ENCODE measurements around the gene CACNA1C.

Gene CACNA1C

DNA sequence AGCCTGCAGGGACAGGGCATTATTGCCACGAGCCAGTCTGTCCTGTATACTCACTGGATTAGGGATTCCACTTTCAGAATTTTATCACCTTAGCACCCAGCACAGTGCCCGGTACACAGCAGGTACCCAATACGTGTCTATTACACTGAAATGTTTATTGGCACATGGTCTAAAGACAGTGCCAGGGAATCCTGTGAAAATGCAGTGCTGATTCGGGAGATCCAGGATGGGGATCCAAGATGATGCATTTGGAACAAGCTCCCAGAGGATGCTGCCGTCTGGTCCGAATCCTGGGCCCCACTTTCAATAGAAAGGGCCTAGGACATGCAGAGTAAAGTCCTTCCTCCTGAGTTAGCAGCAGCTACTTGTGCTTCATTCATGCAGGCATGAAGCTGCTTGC, 230.7 kb downstream of the CACNA1C start:
- no peak for DNase-seq (ENCODE audit: low spot score)

DNA sequence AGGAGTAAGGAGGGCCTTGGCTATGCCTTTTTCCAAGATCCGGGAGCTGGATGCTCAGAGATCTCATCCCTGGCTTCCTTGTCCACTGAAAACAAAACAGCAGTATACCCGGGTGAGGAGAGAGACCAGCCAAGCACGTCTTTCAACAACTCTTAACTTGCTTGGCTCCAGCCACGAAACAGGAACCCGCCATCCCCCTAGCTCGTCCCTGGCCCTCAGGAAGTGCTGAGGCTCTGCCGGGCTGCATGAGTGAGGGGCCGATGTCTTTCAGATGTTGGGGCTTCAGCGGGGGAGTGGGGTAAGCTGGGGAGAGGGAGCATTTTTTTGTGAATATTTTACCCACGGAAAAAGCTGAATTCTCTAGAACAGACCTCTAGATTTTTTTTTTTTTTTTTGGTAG, 231.1 kb downstream of the CACNA1C start:
- no peak for DNase-seq (ENCODE audit: low spot score)

DNA sequence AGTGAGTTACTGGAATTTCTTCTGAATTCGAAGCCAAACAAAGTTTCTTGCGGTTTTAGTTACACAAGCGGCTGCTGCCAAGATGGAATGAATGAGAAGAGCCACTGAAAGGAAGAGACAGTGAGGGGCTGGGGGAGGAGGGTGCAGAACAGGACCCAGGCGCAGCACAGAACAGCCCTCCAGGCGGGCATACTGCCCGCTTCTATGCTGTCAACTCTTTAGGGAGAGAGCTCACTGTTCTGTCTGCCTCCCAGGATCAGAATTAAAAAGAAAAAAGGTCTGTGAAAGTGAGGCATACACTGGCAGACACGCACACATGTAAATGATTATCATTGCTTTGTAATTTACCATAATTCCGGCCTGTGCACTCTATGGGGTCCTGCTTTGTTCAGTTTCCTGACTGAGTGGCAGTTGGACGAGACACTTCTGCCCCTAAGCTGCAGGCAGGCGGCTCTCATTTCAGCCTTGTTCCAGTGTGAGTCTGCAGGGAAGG, 231.6 kb downstream of the CACNA1C start:
- DNase-seq (ENCODE audit: low spot score), result no peak

DNA sequence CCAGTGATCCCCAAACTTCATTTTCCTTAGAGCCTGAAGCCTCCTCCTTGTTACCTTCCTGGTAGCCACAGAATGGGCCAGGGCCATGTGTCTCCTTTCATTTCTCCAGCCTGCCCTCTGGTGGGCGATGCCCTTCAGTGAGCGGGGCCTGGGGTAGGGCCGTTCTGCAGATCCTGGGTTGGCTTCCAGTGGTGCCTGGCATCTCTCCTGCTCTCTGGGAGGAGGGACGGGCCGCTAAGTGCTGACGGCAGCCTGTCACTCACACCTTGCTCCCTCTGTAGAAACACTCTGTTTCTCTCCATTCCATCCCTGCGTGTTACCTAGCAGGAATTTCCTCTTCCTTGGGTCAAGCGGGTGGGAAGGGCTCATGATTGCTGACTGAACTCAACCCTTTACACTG, 232.1 kb downstream of the CACNA1C start:
- DNase-seq (ENCODE audit: low spot score), result peak; percentile 57

DNA sequence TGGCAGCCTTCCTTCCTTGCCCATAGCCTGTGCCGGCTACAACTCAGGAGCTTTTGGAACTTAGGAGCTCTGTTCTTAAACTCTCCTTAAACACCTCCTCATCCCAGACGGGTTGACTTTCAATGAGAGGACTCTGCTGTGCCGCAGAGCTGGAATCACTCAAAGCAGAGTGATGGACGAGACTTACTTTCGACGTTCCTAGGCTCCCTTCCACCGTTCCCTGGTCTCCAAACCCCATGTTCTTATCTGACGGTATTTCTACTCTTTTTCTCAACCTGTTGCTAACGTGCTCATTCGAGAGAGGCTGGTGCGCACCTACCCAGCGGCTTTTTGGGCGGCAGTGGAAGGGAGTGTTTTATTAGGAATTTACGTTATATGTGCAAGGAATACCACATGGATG, 232.7 kb downstream of the CACNA1C start:
- DNase-seq (ENCODE audit: low spot score), result no peak

DNA sequence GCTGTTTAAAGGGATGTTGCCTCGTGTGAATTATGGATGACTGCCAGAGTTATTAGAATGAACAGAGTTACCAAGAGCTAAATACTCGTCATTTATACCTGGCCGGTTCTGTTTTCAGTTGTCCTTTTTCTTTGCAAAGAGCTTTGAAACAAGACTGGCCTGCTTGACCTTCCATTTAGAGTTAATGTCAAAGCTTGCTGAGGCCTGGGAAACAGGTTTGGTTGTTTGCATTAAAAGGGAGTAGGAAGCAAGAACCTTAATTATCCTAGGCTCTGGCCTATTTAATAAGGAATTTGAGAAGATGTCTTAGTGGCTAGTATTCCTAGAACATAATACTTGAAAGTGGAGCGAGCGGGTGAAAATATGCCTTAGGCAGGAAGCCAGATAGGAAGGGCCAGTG, 233.3 kb downstream of the CACNA1C start:
- no peak for DNase-seq (ENCODE audit: low spot score)

DNA sequence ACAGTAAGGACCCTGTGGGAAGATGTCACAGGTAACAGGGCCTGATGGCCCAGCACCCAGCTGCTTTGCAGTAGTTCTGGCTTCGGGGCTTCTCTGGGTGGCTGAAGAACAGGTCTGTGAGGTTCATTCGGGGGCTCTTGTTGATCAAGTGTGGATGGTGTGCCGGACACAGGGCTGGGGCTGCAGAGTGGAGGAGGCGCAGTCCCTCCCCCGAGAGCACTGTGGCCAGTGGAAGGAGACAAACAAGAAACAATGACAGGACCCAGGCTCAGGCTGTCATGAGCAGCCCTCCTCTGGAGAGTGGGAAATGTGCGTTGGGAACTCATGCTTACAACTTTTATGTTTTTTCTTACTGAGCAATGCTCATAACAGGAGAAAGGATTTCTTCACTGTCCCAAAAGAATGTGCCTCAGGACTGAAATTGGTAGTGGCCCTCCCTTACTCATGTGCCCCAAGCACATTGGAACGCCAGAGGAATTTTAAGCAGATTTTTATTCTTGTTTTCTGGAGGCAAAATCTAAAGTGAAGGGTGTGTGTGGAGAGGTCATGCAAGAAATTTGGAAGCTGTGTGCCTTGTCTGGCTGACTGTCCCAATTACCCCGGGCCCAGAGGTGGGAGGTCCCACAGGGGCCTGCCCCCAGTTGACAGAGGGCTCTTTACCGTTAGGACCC, 233.8 kb downstream of the CACNA1C start:
- no peak for DNase-seq (ENCODE audit: low spot score)

DNA sequence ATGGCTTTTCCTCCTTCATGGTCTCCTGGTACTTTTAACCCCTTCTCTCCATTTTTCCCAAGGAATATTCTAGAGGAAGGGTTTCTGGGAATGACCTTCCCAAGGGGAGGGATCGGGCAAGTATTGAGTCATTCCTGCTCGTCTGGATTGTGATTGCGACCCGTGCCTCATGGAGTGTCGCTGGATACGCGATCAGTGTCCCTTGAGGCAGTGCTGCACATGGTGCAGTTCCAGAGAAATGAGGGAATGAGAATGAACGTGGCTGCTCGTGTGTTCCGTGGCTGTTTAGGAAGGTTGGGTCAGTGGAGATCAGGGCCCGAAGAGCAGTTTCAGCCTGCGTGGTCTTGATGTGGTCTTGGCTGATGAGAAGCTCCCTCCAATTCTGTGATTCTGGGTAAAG, 234.4 kb downstream of the CACNA1C start:
- DNase-seq (ENCODE audit: low spot score), result no peak

DNA sequence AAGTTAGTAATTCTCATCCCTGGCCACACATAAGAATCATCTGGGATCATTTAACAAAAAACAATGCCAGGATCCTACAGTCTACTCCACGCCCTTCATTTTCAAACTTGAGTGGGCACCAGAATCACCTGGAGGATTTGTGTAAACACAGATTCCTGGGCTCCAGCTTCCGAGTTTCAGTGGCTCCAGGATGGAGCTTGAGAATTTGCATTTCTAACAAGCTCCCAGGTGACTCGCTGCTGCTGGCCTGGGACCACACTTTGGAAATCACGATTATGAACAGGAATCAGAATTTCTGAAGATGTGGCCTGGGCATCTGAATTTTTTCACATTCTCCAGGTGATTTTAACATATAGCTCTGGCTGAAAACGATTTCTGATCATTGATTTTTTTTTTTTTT, 234.8 kb downstream of the CACNA1C start:
- DNase-seq (ENCODE audit: low spot score), result no peak

DNA sequence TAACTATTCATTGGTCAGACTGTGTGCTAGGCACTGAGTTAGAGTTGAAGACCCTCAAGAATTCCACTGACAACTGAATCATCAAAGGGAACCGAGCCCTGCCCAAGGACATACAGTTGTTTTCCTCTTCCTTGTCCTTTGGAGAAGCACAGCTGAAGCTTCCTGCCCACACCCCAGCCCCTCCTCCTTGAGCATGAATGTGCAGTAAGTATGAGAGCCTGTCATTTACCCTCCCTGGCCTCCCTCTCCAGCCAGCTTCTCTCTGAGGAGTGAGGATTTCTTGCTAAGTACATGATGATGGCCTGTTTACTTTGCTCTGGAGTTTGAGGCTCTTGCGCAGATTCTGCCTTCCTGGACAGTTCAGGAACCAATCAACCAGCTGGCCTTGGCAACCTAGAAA, 235.2 kb downstream of the CACNA1C start:
- DNase-seq (ENCODE audit: low spot score), result no peak

DNA sequence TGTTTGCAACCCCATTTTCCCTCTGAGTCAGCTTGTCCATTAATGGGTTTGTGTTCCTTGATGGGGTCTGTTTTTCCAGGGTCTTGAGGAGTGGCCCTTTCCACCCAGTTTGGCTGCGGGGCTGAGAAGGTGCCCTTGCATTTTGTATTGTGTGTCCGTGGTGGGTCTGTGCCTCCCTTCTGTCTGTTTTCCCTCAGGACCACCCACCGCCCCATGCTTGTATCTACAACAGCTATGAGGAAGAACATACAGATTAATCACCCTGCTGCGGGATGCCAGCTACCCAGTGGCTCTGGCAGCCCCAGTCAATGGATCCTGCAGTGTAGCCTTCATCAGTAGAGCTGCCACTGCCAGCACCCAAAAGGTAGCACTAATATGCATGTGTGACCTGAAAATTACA, 235.7 kb downstream of the CACNA1C start:
- DNase-seq (ENCODE audit: low spot score), result no peak

DNA sequence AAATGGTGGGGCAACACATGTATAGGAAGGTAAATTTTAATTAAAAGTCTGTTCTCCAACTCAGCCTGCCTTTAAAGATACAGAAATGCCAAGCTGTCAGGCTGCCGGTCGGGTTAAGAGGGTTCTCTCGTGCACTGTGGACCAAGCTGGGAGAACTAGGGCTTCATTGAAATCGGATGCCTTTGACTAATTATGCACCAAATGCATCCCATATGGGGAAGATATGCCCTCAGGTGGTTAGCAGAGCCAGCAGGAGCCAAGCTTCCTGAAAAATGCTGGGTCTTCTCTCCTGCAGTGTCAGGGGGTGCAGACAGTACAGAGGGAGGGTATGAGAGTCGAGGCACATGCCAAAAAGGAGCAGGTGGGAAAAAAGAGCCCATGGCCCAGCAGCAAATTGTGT, 236.1 kb downstream of the CACNA1C start:
- no peak for DNase-seq (ENCODE audit: low spot score)

DNA sequence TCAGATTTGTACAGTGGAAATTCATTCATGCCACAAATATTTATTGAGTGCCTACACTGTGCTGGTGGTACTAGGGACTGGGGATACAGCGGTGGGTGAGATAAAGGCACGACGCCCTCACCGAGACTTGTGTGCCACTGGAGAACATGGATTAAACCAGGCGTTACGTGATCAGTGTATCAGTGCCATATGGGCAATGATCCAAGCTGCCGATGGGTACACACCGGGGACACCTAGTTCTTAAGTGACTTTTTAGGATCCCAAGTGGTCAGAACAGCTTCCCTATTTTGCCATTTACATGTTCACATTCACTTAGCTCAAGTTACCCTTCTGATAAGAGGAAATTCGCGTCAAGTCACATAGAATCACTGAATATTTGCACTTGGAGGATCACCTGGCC, 236.7 kb downstream of the CACNA1C start:
- DNase-seq (ENCODE audit: low spot score), result no peak

DNA sequence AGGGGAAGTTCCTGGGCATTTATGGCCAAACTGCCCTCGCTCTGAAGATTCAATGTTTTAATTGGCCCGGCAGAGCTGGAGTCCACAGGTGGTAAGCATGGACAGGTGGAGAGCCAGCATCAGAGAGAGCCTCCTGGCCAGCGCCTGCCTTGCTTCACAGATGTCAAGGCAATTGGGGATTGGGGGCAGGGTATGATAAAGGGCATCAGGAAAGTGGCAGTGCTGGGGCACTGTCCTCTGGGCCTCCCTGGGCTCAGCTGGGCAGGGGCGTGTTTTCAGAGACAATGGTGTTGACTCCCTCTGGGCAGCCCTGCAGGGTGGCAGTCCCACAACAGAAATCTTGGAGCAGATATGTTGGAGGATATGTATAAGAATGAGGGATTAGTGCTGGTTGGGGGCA, 237.3 kb downstream of the CACNA1C start:
- no peak for DNase-seq (ENCODE audit: low spot score)

DNA sequence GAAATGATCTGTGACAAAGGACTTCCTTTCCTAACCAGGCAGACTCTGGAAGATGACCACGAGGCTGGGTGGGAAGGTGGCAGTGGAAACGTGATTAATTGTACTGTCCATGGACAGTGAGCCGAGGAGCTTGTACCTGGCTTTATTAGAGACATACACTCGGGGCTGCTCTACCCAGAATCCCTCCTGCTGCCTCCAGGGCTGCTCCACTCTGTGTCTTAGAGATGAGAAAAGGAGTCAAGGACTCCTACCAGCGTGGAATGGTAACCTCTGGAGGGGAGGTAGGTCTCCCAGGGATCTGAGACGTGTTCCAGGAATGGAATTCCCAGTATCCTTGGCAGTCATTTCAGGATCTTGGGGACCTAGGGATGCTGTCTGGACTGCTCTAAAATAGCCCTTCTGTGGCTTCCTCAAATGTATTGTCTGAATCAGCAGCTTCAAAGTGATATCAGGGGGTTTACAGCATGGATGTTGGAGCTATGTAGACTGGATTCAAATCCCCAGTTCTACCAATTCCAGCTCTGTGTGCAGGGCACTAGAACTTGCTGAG, 237.8 kb downstream of the CACNA1C start:
- no peak for DNase-seq (ENCODE audit: low spot score)

DNA sequence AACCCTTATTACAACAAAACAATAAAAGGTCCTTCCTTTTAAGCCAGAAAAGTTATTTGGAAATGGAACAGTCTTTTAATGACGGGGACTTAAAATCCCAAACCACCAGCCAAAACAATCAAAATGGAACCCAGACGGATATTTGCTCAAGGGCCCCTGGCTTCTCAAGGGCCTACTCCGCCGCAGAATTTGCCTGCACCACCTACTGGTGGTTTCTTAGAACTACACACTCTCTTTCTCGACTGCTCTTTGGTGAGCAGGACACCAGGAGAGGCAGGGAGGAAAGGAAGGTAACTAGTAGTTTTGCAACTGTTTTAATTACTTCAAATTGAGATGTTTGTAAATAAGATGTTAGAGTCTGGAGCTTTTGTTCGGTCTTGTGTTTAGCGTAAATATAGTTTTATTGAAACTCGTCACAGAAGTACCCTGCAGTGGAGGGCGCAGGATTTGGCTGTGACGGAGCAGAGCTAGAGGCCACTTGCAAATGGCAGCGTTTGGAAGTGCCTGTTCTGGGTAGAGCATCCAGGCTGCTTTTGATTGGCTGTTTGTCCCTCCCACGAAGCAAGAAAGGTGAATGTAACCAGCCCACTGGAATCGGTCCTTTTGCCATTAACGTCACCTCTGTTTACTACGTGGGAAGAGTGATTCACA, 238.5 kb downstream of the CACNA1C start:
- peak; percentile 80 for DNase-seq (ENCODE audit: low spot score)

DNA sequence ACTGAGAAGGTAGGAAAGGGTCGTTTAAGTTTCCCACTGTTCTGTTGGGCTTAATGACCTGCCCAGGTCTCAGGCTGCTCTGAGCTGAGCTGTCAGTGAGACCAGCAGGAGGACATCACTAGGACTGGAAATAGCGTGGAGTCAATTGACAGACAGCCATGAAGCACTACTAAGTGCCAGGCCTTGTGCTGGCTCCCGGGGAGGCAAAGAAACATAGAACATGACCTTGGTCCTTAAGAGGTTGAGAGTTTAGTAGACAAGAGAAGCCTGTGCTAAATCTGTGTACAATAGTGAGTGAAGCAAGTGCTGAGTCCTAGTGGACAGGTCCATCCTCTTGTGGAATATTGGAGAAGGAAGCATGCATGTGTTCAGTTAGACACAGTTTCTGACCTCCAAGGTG, 239.2 kb downstream of the CACNA1C start:
- no peak for DNase-seq (ENCODE audit: low spot score)

DNA sequence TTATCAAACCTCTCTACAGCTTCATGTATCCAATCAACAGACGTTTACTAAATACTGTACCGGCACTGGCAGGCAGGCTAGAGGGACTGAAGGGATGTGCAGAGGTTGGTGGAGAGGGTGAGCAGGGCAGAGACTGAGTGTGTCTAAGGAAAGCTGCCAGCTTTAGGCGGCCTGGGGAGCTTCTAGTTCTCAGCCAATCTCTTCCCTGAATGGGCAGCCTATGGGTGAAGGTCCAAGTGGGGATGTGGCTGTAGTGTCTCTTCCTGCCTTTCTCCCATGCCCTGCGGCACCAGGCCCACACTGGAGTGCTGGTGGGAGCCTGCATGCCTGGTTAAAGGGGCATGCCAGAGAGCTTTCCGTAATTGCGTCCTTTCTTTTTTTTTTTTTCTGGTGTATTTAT, 239.8 kb downstream of the CACNA1C start:
- no peak for DNase-seq (ENCODE audit: low spot score)

DNA sequence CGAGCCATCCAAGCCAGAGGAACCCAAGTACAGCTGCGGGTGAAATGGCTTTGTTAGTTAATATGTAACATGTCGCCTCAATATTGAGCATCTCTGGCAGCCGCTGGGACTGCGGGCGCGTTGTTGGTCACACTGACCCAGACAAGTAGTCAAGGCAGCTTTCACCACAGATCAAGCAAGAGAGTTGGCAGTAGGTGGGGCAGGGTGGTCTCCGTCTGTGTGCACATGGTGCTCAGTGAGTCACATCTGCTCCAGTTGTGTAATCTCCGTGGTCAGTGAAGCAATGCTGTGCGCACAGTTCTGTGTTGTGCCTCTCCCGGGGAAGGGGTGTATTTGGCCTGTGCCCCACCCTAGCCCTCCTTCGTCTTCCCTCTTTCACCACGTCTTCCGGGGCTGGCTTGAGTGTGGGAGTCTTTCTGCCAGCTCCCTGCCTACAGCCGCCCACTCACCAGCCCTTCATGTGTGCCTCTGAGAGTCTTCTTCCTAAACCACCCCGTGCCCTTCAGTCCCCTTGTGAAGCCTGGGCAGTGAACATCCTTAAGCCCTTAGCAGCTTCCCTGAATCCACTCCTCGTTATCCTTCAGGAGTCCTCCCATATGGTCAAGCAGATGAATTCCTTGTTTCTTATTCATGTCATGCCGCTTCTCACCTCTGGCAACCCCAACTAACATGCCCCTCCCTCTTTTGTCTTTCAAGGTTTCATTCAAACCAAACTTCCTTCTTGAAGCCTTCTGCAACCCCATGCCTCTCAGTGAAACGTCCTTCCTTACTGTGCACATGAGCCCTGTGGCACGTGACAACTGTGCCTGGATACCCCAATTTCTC, 242.1 kb downstream of the CACNA1C start:
- no peak for DNase-seq (ENCODE audit: low spot score)

DNA sequence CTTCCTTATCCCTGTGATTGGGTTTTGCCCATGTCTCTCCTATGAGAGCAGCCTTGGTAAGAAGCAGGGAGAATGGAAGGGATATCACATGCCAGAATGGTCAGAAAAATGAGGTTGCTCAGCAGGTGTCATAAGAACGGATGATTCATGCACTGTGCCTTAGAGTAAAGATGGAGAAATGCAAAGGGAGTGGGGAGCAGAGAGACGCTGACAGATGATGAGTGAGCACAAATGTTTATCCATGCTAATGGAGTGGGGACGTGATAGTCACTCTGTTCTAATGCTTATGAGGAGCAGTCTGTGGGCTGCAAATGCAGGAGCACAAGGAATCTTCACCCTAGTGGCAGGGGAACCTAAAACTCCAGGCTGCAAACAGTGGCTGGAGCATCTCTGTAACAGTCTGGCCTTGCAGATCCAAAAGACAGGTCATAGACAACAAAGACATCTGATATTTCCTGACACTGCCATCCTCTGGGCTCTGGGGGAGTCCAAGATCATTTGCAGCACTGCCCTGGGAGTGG, 243.2 kb downstream of the CACNA1C start:
- no peak for DNase-seq (ENCODE audit: low spot score)

DNA sequence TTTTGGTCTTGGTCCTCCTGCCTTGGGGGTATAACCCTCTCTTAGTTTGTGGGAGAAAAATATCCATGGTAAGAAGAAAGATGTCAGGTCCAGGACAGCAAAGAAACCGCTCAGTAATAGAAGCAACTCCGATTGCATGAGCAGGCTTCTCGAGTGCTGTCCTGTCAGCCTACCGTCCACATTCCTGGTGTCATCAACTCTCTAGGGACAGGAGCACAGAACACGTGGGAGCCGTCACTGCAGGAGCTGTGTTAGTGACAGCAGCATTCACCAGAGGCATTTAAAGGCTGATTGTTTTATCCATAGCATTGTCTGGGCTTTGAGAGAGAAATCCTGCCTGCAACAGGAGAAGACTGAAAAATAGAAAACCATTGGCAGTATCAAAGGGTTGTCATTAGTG, 244.2 kb downstream of the CACNA1C start:
- DNase-seq (ENCODE audit: low spot score), result no peak

DNA sequence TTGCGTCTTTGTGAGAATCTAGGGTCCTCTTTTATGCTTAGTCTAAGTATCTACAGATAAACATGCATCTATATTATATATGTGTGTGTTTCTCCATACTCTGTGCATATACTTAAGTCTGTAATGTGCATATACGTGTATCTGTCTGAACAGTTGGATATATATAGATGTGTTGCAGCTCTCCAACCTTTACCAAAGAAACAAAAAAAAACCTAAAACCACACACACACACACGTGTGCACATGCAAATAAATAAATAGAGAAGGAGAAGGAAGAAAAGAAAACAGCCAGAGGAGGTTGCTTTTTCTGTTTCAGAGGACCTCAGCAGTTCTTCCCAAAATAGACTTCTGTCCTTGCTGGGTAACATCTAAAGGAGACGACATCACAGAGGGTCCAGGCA, 244.9 kb downstream of the CACNA1C start:
- peak; percentile 17 for DNase-seq (ENCODE audit: low spot score)

All from germinal center (tissue), 1 donor.